Measurements from ENCODE around the gene CGB2. TPM values are rescaled to one million over a fixed set of nuclear protein-coding genes. Genes with fewer than 3 reads are reported as not detected.
"Not testable (repeated sequence)": the region's sequence is repeated elsewhere in the genome, so short reads cannot be mapped to it uniquely, and the experiment has no call there.

The CGB2 gene
- polyA plus RNA-seq, 4 donors: 0.10 TPM; not detected in 3

DNA sequence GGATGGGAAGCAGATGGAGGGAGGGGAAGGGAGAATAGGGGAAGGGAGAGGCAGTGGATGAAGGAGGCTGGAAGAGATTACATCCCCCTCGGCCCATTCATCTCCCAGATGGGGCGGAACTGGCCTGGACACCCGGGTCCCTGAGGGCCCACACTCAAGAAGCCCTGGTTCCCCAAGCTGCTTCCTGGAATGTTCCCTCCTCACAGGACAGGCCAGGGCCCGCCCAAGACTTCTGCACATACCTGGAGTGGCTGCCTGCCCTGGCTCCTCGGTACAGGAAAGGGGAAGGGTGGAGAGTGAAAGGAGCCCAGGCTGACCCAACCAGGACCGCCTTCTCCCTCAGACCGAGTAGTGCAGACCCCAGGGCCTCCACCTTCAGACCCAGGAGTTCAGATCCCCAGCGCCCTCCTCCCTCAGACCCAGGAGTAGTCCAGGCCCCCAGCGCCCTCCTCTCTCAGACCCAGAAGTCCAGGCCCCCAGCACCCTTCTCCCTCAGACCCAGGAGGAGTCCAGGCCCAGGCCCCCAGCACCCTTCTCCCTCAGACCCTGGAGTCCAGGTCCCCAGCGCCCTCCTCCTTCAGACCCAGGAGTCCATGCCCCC, 32.4 kb downstream of the CGB2 start:
- DNase-seq (ENCODE audit: low read depth in 4 of 4, low spot score in 3 of 4): no peak

GRCh38 chr19:49064768-49065611, 33.3 kb downstream of the CGB2 start, which contains the start of gene NTF4:
TSS of gene NTF4 (minus strand) at chr19:49064818. CDS start at chr19:49061997, 2,821 bp downstream.
- DNase-seq (ENCODE audit: low read depth in 4 of 4, low spot score in 3 of 4): no peak

- no peak for DNase-seq (ENCODE audit: low read depth in 4 of 4, low spot score in 3 of 4)
Observed at GRCh38 chr19:49065905-49066512, 34.3 kb downstream of the CGB2 start.

GRCh38 chr19:49067554-49067953, 35.9 kb downstream of the CGB2 start:
- DNase-seq (ENCODE audit: low read depth in 4 of 4, low spot score in 3 of 4): no peak

GRCh38 chr19:49069026-49069425, 37.3 kb downstream of the CGB2 start:
- DNase-seq (ENCODE audit: low read depth in 4 of 4, low spot score in 3 of 4): no peak

DNA sequence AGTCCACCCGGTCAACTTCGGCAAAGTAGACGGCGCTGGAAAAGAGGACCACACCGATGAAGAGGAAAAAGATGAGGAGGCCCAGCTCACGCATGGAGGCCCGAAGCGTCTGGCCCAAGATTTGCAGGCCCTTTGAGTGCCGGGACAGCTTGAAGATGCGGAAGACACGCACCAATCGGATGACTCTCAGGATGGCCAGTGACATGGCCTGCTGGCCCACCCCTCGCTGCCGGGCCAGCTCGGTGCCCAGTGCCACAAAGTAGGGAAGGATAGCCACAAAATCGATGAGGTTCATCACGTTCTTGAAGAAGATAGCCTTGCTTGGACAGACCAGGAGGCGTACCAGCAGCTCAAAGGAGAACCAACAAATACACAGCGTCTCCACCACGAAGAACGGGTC, 38.7 kb downstream of the CGB2 start:
- DNase-seq (ENCODE audit: low read depth in 4 of 4, low spot score in 3 of 4): no peak

DNA sequence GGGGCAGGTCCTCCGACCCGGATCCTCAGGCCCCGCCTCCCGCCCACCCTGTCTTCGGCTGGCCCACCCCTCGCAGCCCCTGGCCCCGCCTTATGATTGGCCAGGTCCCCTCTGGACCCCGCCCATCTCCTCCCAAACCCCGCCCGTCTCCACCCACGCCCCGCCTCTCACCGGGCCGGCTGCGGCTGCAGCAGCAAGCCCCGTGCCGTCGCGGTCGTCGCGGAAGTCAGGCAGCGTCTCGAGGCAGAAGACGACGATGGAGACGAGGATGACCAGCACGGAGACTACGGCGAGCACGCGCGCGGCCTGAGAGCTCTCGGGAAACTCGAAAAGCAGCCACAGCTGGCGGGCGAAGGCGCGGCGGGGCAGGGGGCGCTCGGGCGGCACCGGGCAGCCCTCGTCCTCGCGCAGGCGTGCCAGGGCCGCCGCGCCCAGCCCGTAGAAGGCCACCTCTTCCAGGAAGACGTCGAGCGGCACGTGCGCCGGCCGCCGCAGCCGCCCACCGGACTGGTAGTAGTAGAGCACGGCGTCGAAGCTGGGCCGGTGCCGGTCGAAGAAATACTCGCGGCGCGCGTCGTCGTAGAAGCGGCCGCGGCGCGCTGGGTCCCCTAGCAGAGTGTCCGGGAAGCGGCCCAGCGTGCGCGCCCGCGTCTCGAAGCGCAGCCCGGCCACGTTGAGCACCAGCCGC, 40.3 kb downstream of the CGB2 start:
- no peak for DNase-seq (ENCODE audit: low read depth in 4 of 4, low spot score in 3 of 4)

- no peak for DNase-seq (ENCODE audit: low read depth in 4 of 4, low spot score in 3 of 4)
Observed at GRCh38 chr19:49073514-49074378, 42.1 kb downstream of the CGB2 start.

DNA sequence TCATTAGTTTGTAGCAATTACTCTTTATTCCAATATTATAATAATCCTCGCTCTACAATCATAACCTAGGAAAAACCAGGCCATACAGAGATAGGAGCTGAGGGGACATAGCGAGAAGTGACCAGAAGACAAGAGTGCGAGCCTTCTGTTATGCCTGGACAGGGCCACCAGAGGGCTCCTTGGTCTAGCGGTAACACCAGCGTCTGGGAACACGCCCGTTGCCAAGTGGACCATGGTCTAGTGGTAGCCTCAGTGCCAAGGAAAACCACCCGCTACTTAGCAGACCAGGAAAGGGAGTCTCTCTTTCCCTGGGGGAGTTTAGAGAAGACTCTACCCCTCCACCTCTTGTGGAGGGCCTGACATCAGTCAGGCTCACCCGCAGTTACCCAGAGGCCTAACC, 43.2 kb downstream of the CGB2 start:
- DNase-seq (ENCODE audit: low read depth in 4 of 4, low spot score in 3 of 4): not testable (repeated sequence)

DNA sequence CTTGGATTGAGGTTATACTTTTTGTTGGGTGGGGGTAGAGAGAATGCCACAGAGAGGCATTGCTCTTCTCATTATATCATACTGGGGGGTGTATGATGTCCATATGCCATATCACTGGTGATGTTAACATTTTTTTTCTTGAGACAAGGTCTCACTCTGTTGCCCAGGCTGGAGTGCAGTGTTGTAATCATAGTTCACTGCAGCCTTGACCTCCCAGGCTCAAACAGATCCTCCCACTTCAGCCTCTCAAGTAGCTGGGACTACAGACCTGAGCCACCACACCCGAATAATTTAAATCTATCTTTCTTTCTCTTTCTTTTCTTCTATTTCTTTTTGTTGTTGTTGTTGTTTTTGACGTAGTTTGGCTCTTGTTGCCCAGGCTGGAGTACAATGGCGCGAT, 48.7 kb downstream of the CGB2 start:
- DNase-seq (ENCODE audit: low read depth in 4 of 4, low spot score in 3 of 4): no peak

DNA sequence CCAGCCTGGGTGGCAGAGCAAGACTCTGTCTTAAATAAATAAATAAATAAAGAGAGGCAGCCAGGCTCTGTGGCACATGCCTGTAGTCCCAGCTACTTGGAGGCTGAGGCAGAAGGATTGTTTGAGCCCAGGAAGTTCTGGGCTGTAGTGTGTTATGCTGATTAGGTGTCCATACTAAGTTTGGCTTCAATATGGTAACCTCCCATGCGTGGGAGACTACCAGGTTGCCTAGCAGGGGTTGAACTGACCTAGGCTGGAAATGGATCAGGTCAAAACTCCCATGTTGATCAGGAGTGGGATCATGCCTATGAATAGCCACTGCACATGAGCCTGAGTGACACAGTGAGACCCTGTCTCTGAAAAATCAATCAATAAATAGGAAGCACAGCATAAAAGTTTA, 49.6 kb downstream of the CGB2 start:
- no peak for DNase-seq (ENCODE audit: low read depth in 4 of 4, low spot score in 3 of 4)

Other genes starting within 250 kb of the CGB2 start
- 10 to 100 TPM; 34.5 to 46.3 (median 38.8) TPM for gene BCAT2, start 220.9 kb upstream of the CGB2 start, polyA plus RNA-seq (ENCODE audit: insufficient read length in 4 of 4)
- 10 to 100 TPM; 25.9 to 44.8 (median 33.1) TPM for gene HSD17B14, start 195.4 kb upstream of the CGB2 start, polyA plus RNA-seq (ENCODE audit: insufficient read length in 4 of 4)
- 10 to 100 TPM; 20.4 to 28.7 (median 21.8) TPM for gene PLEKHA4, start 163.3 kb upstream of the CGB2 start, polyA plus RNA-seq (ENCODE audit: insufficient read length in 4 of 4)
- gene PPP1R15A, start 159.5 kb upstream of the CGB2 start, polyA plus RNA-seq (ENCODE audit: insufficient read length in 4 of 4): 10 to 100 TPM; 35.7 to 41.1 (median 36.2) TPM
- 1 to 10 TPM in 1 of 4 donors, under 1 TPM in 3; 0.64 to 1.2 (median 0.85) TPM for gene TULP2, start 133.1 kb upstream of the CGB2 start, polyA plus RNA-seq (ENCODE audit: insufficient read length in 4 of 4)
- gene NUCB1, start 131.6 kb upstream of the CGB2 start, polyA plus RNA-seq (ENCODE audit: insufficient read length in 4 of 4): 100 to 1,000 TPM; 273 to 369 (median 280) TPM
- gene DHDH, start 98.2 kb upstream of the CGB2 start, polyA plus RNA-seq (ENCODE audit: insufficient read length in 4 of 4): 10 to 100 TPM in 1 of 4 donors, 1 to 10 TPM in 3; 4.9 to 11.6 (median 6.8) TPM
- 10 to 100 TPM; 72.5 to 91.2 (median 79.4) TPM for gene BAX, start 77.0 kb upstream of the CGB2 start, polyA plus RNA-seq (ENCODE audit: insufficient read length in 4 of 4)
- gene FTL, start 66.6 kb upstream of the CGB2 start, polyA plus RNA-seq (ENCODE audit: insufficient read length in 4 of 4): 1,000 to 10,000 TPM; 2,163 to 3,232 (median 2,621) TPM
- 10 to 100 TPM; 40.5 to 47.3 (median 41.6) TPM for gene GYS1, start 38.6 kb upstream of the CGB2 start, polyA plus RNA-seq (ENCODE audit: insufficient read length in 4 of 4)
- 100 to 1,000 TPM in 1 of 4 donors, 10 to 100 TPM in 3; 77.1 to 105 (median 82.6) TPM for gene RUVBL2, start 38.0 kb upstream of the CGB2 start, polyA plus RNA-seq (ENCODE audit: insufficient read length in 4 of 4)
- under 1 TPM in 1 of 4 donors, not detected in 3; 0.26 TPM for gene LHB, start 14.8 kb upstream of the CGB2 start, polyA plus RNA-seq (ENCODE audit: insufficient read length in 4 of 4)
- gene CGB3, start 7.6 kb upstream of the CGB2 start, polyA plus RNA-seq (ENCODE audit: insufficient read length in 4 of 4): not detected
- not detected for gene CGB1, start 5.0 kb downstream of the CGB2 start, polyA plus RNA-seq (ENCODE audit: insufficient read length in 4 of 4)
- under 1 TPM in 2 of 4 donors, not detected in 2; 0.13 to 0.29 TPM for gene CGB5, start 12.0 kb downstream of the CGB2 start, polyA plus RNA-seq (ENCODE audit: insufficient read length in 4 of 4)
- gene CGB8, start 17.2 kb downstream of the CGB2 start, polyA plus RNA-seq (ENCODE audit: insufficient read length in 4 of 4): under 1 TPM in 2 of 4 donors, not detected in 2; 0.12 to 0.51 TPM
- 1 to 10 TPM in 2 of 4 donors, under 1 TPM in 2; 0.79 to 1.9 (median 1.3) TPM for gene CGB7, start 25.9 kb downstream of the CGB2 start, polyA plus RNA-seq (ENCODE audit: insufficient read length in 4 of 4)
- gene NTF4, start 32.9 kb downstream of the CGB2 start, polyA plus RNA-seq (ENCODE audit: insufficient read length in 4 of 4): 1 to 10 TPM; 3.0 to 4.6 (median 3.7) TPM
- under 1 TPM in 3 of 4 donors, not detected in 1; 0.03 to 0.07 (median 0.06) TPM for gene KCNA7, start 40.8 kb downstream of the CGB2 start, polyA plus RNA-seq (ENCODE audit: insufficient read length in 4 of 4)
- gene SNRNP70, start 53.6 kb downstream of the CGB2 start, polyA plus RNA-seq (ENCODE audit: insufficient read length in 4 of 4): 100 to 1,000 TPM; 317 to 333 (median 329) TPM
- 1 to 10 TPM; 7.7 to 8.9 (median 8.2) TPM for gene LIN7B, start 82.5 kb downstream of the CGB2 start, polyA plus RNA-seq (ENCODE audit: insufficient read length in 4 of 4)
- 1 to 10 TPM in 1 of 4 donors, under 1 TPM in 3; 0.59 to 1.2 (median 0.86) TPM for gene C19orf73, start 87.3 kb downstream of the CGB2 start, polyA plus RNA-seq (ENCODE audit: insufficient read length in 4 of 4)
- gene PPFIA3, start 87.7 kb downstream of the CGB2 start, polyA plus RNA-seq (ENCODE audit: insufficient read length in 4 of 4): 1 to 10 TPM; 5.5 to 9.4 (median 6.0) TPM
- gene HRC, start 123.5 kb downstream of the CGB2 start, polyA plus RNA-seq (ENCODE audit: insufficient read length in 4 of 4): 10 to 100 TPM; 27.0 to 30.6 (median 29.7) TPM
- gene TRPM4, start 125.9 kb downstream of the CGB2 start, polyA plus RNA-seq (ENCODE audit: insufficient read length in 4 of 4): 10 to 100 TPM; 26.6 to 38.0 (median 31.0) TPM